ENCODE results near the gene AGAP2. TPM values are rescaled to one million over a fixed set of nuclear protein-coding genes. Genes with fewer than 3 reads are reported as not detected.

AGAP2 gene
- total RNA-seq, 1 experiment from 2014 or later = 2.0 TPM

GRCh38 chr12:57767876-57768275 is 29.3 kb upstream of the AGAP2 start:
- Mint-ChIP-seq H3K9me3 (no peaks in the 10 kb centered on the region), H3K4me3 (no peak overlapping the region), H3K27ac (no peak overlapping the region), H3K4me1 (peaks cover 37% of the 10 kb centered on the region), H3K36me3 (peaks cover 23% of the 10 kb centered on the region), H3K27me3 (ENCODE audit: low read depth) (peaks cover 58% of the 10 kb centered on the region)
- ATAC-seq (no peak), DNase-seq (ENCODE audit: low spot score) (no peak)
- POLR2A ChIA-PET = interaction anchor here (0.9 to 1.3 kb wide), 2 partner anchors 15 to 23 kb away, joined by 3 to 4 read pairs; partner anchors contain the start of genes TSFM and TSPAN31
- CTCF ChIA-PET = interaction anchor here (1.1 to 5.3 kb wide), 3 partner anchors 11 to 16 kb away, joined by 3 to 80 read pairs (median 4); partner anchors contain the start of gene CDK4
- TF ChIP-seq, protein P1, sequence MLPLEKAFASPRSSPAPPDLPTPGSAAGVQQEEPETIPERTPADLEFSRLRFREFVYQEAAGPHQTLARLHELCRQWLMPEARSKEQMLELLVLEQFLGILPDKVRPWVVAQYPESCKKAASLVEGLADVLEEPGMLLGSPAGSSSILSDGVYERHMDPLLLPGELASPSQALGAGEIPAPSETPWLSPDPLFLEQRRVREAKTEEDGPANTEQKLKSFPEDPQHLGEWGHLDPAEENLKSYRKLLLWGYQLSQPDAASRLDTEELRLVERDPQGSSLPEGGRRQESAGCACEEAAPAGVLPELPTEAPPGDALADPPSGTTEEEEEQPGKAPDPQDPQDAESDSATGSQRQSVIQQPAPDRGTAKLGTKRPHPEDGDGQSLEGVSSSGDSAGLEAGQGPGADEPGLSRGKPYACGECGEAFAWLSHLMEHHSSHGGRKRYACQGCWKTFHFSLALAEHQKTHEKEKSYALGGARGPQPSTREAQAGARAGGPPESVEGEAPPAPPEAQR (CRISPR knock-in tag; IDR thresholded peaks at IDR 0.05) = no peak
- TF ChIP-seq ZBTB21 (CRISPR knock-in tag; IDR thresholded peaks at IDR 0.05; ENCODE audit: borderline replicate concordance) (no peak), ZNF281 (CRISPR knock-in tag; IDR thresholded peaks at IDR 0.05) (no peak), FOXJ3 (CRISPR knock-in tag; IDR thresholded peaks at IDR 0.05; ENCODE audit: borderline replicate concordance) (no peak), ZNF416 (CRISPR knock-in tag; IDR thresholded peaks at IDR 0.05) (no peak), OVOL2 (CRISPR knock-in tag; IDR thresholded peaks at IDR 0.05; ENCODE audit: borderline replicate concordance) (no peak), E2F4 (CRISPR knock-in tag; IDR thresholded peaks at IDR 0.05; ENCODE audit: borderline replicate concordance, low read depth) (no peak), HMGA2 (CRISPR knock-in tag; IDR thresholded peaks at IDR 0.05) (no peak), ZNF423 (CRISPR knock-in tag; IDR thresholded peaks at IDR 0.05) (no peak), IRF2 (CRISPR knock-in tag; IDR thresholded peaks at IDR 0.05; ENCODE audit: borderline replicate concordance, low read depth) (no peak), NR2C2 (CRISPR knock-in tag; IDR thresholded peaks at IDR 0.05) (no peak)
- TF ChIP-seq, protein P2, sequence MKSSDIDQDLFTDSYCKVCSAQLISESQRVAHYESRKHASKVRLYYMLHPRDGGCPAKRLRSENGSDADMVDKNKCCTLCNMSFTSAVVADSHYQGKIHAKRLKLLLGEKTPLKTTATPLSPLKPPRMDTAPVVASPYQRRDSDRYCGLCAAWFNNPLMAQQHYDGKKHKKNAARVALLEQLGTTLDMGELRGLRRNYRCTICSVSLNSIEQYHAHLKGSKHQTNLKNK (CRISPR knock-in tag; IDR thresholded peaks at IDR 0.05) = no peak

GRCh38 chr12:57767305-57767698 is 28.8 kb upstream of the AGAP2 start:
- POLR2A ChIA-PET = interaction anchor here (0.9 to 1.3 kb wide), 2 partner anchors 16 to 23 kb away, joined by 3 to 4 read pairs; partner anchors contain the start of genes TSFM and TSPAN31
- TF ChIP-seq KAT7 (CRISPR knock-in tag; IDR thresholded peaks at IDR 0.05; ENCODE audit: borderline replicate concordance) (no peak), RORB (CRISPR knock-in tag; IDR thresholded peaks at IDR 0.05) (no peak), TEAD4 (CRISPR knock-in tag; IDR thresholded peaks at IDR 0.05) (no peak), ATF6 (CRISPR knock-in tag; IDR thresholded peaks at IDR 0.05) (no peak), TCF7 (CRISPR knock-in tag; IDR thresholded peaks at IDR 0.05; ENCODE audit: low read depth) (no peak), PRRX2 (CRISPR knock-in tag; IDR thresholded peaks at IDR 0.05) (no peak), ZNF416 (CRISPR knock-in tag; IDR thresholded peaks at IDR 0.05) (no peak), ATF1 (CRISPR knock-in tag; IDR thresholded peaks at IDR 0.05) (no peak), FOXJ3 (CRISPR knock-in tag; IDR thresholded peaks at IDR 0.05; ENCODE audit: borderline replicate concordance) (no peak)
- TF ChIP-seq, protein P3, sequence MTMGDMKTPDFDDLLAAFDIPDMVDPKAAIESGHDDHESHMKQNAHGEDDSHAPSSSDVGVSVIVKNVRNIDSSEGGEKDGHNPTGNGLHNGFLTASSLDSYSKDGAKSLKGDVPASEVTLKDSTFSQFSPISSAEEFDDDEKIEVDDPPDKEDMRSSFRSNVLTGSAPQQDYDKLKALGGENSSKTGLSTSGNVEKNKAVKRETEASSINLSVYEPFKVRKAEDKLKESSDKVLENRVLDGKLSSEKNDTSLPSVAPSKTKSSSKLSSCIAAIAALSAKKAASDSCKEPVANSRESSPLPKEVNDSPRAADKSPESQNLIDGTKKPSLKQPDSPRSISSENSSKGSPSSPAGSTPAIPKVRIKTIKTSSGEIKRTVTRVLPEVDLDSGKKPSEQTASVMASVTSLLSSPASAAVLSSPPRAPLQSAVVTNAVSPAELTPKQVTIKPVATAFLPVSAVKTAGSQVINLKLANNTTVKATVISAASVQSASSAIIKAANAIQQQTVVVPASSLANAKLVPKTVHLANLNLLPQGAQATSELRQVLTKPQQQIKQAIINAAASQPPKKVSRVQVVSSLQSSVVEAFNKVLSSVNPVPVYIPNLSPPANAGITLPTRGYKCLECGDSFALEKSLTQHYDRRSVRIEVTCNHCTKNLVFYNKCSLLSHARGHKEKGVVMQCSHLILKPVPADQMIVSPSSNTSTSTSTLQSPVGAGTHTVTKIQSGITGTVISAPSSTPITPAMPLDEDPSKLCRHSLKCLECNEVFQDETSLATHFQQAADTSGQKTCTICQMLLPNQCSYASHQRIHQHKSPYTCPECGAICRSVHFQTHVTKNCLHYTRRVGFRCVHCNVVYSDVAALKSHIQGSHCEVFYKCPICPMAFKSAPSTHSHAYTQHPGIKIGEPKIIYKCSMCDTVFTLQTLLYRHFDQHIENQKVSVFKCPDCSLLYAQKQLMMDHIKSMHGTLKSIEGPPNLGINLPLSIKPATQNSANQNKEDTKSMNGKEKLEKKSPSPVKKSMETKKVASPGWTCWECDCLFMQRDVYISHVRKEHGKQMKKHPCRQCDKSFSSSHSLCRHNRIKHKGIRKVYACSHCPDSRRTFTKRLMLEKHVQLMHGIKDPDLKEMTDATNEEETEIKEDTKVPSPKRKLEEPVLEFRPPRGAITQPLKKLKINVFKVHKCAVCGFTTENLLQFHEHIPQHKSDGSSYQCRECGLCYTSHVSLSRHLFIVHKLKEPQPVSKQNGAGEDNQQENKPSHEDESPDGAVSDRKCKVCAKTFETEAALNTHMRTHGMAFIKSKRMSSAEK (CRISPR knock-in tag; IDR thresholded peaks at IDR 0.05; ENCODE audit: borderline replicate concordance) = no peak
- TF ChIP-seq, protein P4, sequence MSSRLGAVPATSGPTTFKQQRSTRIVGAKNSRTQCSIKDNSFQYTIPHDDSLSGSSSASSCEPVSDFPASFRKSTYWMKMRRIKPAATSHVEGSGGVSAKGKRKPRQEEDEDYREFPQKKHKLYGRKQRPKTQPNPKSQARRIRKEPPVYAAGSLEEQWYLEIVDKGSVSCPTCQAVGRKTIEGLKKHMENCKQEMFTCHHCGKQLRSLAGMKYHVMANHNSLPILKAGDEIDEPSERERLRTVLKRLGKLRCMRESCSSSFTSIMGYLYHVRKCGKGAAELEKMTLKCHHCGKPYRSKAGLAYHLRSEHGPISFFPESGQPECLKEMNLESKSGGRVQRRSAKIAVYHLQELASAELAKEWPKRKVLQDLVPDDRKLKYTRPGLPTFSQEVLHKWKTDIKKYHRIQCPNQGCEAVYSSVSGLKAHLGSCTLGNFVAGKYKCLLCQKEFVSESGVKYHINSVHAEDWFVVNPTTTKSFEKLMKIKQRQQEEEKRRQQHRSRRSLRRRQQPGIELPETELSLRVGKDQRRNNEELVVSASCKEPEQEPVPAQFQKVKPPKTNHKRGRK (CRISPR knock-in tag; IDR thresholded peaks at IDR 0.05; ENCODE audit: borderline replicate concordance) = no peak

More at GRCh38 chr12:57767305-57767698, 28.8 kb upstream of the AGAP2 start:
- DNase-seq (ENCODE audit: low spot score) (no peak), ATAC-seq (no peak)
- Mint-ChIP-seq H3K4me1 (peaks cover 36% of the 10 kb centered on the region), H3K27me3 (ENCODE audit: low read depth) (peaks cover 61% of the 10 kb centered on the region), H3K4me3 (peak overlapping the region; percentile 74), H3K9me3 (no peaks in the 10 kb centered on the region), H3K36me3 (peaks cover 23% of the 10 kb centered on the region), H3K27ac (no peak overlapping the region)
- CTCF ChIA-PET = interaction anchor here (1.0 to 5.3 kb wide), 7 partner anchors 11 to 156 kb away, joined by 3 to 80 read pairs (median 3); partner anchors contain the start of genes ARHGEF25 and CDK4
